Measurements from ENCODE around the gene MLST8. TPM values are rescaled to one million over a fixed set of nuclear protein-coding genes. Genes with fewer than 3 reads are reported as not detected.

The MLST8 gene
- total RNA-seq, 2 donors from 2014 or later = 35.6 to 45.0 TPM

- Histone ChIP-seq H3K4me3 (peak overlapping the region; percentile 72 to 97), H3K36me3 (peaks cover 30% of the 10 kb centered on the region), H3K4me1 (peaks cover 0 to 16% of the 10 kb centered on the region in 2 donors), H3K27me3 (no peaks in the 10 kb centered on the region), H3K27ac (peak overlapping the region; percentile 98 to 100), H3K9me3 (no peaks in the 10 kb centered on the region)
- DNase-seq (ENCODE audit: low spot score) = no peak
- TF ChIP-seq, protein P1, sequence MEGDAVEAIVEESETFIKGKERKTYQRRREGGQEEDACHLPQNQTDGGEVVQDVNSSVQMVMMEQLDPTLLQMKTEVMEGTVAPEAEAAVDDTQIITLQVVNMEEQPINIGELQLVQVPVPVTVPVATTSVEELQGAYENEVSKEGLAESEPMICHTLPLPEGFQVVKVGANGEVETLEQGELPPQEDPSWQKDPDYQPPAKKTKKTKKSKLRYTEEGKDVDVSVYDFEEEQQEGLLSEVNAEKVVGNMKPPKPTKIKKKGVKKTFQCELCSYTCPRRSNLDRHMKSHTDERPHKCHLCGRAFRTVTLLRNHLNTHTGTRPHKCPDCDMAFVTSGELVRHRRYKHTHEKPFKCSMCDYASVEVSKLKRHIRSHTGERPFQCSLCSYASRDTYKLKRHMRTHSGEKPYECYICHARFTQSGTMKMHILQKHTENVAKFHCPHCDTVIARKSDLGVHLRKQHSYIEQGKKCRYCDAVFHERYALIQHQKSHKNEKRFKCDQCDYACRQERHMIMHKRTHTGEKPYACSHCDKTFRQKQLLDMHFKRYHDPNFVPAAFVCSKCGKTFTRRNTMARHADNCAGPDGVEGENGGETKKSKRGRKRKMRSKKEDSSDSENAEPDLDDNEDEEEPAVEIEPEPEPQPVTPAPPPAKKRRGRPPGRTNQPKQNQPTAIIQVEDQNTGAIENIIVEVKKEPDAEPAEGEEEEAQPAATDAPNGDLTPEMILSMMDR (IDR thresholded peaks at IDR 0.05) = no peak
Observed at GRCh38 chr16:2205967-2206313, 686 bp downstream of the MLST8 start.

DNA sequence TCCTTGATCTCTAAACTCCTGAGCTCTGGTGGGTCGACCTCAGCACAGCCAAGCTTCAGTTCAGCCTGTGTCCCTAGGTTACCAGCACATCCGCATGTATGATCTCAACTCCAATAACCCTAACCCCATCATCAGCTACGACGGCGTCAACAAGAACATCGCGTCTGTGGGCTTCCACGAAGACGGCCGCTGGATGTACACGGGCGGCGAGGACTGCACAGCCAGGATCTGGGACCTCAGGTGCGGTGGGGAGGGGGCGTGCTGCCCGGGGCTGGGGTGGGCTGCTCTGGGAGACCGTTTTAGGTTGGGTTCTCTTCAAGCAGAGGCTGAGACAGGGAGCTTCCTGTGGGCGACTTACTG is 1.1 kb downstream of the MLST8 start:
- peaks cover 30% of the 10 kb centered on the region for H3K36me3 ChIP-seq
- H3K27ac ChIP-seq = peak overlapping the region; percentile 98 to 100
- no peak for DNase-seq (ENCODE audit: low spot score)
- H3K4me3 ChIP-seq = peak overlapping the region in 1 of 2 donors; percentile 72
- H3K4me1 ChIP-seq = peaks cover 0 to 16% of the 10 kb centered on the region in 2 donors
- H3K27me3 ChIP-seq = no peaks in the 10 kb centered on the region
- TF ChIP-seq, protein P1 (IDR thresholded peaks at IDR 0.05) = no peak
- no peaks in the 10 kb centered on the region for H3K9me3 ChIP-seq

- DNase-seq (ENCODE audit: low spot score) = no peak
- Histone ChIP-seq H3K27ac (peak overlapping the region in 1 of 2 donors; percentile 98), H3K9me3 (no peaks in the 10 kb centered on the region), H3K27me3 (no peaks in the 10 kb centered on the region), H3K4me3 (no peak overlapping the region), H3K36me3 (peaks cover 30% of the 10 kb centered on the region), H3K4me1 (peaks cover 0 to 19% of the 10 kb centered on the region in 2 donors)
- TF ChIP-seq, protein P1 (IDR thresholded peaks at IDR 0.05) = no peak
Observed at GRCh38 chr16:2206780-2207433, 1.7 kb downstream of the MLST8 start.

- DNase-seq (ENCODE audit: low spot score) = no peak
- peaks cover 30% of the 10 kb centered on the region for H3K36me3 ChIP-seq
- no peaks in the 10 kb centered on the region for H3K9me3 ChIP-seq
- H3K27ac ChIP-seq = no peak overlapping the region
- no peak overlapping the region for H3K4me3 ChIP-seq
- H3K4me1 ChIP-seq = peaks cover 0 to 28% of the 10 kb centered on the region in 2 donors
- TF ChIP-seq, protein P1 (IDR thresholded peaks at IDR 0.05) = no peak
- H3K27me3 ChIP-seq = no peaks in the 10 kb centered on the region
Observed at GRCh38 chr16:2207872-2208271, 2.6 kb downstream of the MLST8 start.

- Histone ChIP-seq H3K27ac (no peak overlapping the region), H3K36me3 (peaks cover 30% of the 10 kb centered on the region), H3K9me3 (no peaks in the 10 kb centered on the region), H3K27me3 (no peaks in the 10 kb centered on the region), H3K4me1 (peaks cover 0 to 33% of the 10 kb centered on the region in 2 donors), H3K4me3 (no peak overlapping the region)
- TF ChIP-seq, protein P1 (IDR thresholded peaks at IDR 0.05) = no peak
- no peak for DNase-seq (ENCODE audit: low spot score)
Observed at GRCh38 chr16:2208308-2208707, 3.1 kb downstream of the MLST8 start.

DNA sequence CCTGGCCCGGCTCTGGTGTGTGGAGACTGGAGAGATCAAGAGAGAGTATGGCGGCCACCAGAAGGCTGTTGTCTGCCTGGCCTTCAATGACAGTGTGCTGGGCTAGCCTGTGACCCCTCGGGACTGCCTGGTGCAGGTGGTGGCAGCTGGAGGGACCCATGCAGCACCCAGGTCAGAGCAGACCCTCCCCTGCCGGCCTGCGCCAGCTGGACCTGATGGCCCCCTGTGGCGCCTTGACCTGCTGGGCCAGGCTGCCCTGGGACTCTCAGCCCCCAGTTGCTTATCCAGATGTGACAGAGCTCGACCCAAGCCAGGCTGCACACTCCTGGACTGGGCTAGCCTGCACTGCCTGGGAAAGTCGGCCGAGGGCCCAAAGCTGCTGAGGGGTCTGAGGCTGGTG is 3.5 kb downstream of the MLST8 start:
- DNase-seq (ENCODE audit: low spot score) = no peak
- no peak overlapping the region for H3K27ac ChIP-seq
- TF ChIP-seq, protein P1 (IDR thresholded peaks at IDR 0.05) = no peak
- no peaks in the 10 kb centered on the region for H3K9me3 ChIP-seq
- peaks cover 30% of the 10 kb centered on the region for H3K36me3 ChIP-seq
- H3K4me3 ChIP-seq = no peak overlapping the region
- H3K27me3 ChIP-seq = no peaks in the 10 kb centered on the region
- H3K4me1 ChIP-seq = peaks cover 0 to 38% of the 10 kb centered on the region in 2 donors
